SU-DHL-6 (cell line): ENCODE results near the gene GPR157.

Experiments
- EZH2phosphoT487 ChIP-seq: fragments of 200-600 bp; sonication (generic), shearing (Covaris generic); conservative IDR thresholded peaks from 2 replicates; pipeline ENCODE4 v1.6.1; 2018; ENCODE audit warnings: mild to moderate bottlenecking, antibody characterized with exemption, low read length, moderate library complexity, mixed read lengths
- TF ChIP-seq, protein P1 (sequence below): fragments of 200-600 bp; sonication (generic); IDR thresholded peaks from one replicate; pipeline ENCODE4 v1.5.1; 2017; ENCODE audit warnings: antibody characterized with exemption, mild to moderate bottlenecking, low read length, moderate library complexity; ENCODE audit not compliant: insufficient read depth, poor library complexity, severe bottlenecking

DNA sequence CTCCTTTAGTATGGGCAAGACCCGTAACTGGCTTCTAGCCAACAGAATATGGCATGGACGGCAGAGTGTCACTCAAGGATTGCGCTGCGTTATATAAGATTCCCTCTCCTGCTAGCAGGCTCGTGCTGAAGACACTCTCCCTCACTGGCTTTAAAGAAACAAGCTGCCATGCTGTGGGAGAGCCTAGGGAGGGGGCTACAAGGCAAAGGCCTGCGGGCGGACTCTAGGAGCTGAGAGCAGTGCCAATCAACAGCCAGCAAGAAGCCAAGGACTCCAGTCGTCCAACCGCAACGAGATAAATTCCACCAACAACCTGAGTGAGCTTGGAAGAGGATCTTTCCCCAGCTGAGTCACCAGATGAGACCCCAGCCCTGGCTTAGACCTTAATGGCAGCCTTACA, 45.9 kb upstream of the GPR157 start:
- TF ChIP-seq, protein P1, sequence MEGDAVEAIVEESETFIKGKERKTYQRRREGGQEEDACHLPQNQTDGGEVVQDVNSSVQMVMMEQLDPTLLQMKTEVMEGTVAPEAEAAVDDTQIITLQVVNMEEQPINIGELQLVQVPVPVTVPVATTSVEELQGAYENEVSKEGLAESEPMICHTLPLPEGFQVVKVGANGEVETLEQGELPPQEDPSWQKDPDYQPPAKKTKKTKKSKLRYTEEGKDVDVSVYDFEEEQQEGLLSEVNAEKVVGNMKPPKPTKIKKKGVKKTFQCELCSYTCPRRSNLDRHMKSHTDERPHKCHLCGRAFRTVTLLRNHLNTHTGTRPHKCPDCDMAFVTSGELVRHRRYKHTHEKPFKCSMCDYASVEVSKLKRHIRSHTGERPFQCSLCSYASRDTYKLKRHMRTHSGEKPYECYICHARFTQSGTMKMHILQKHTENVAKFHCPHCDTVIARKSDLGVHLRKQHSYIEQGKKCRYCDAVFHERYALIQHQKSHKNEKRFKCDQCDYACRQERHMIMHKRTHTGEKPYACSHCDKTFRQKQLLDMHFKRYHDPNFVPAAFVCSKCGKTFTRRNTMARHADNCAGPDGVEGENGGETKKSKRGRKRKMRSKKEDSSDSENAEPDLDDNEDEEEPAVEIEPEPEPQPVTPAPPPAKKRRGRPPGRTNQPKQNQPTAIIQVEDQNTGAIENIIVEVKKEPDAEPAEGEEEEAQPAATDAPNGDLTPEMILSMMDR: no peak
- no peak for TF ChIP-seq EZH2phosphoT487
